Stimulated activated CD4-positive, alpha-beta T cell treated with anti-CD3 and anti-CD28 coated beads, Interleukin-15, amount 100 ng/mL, for 48 hours (primary cell): ENCODE measurements around the gene IREB2.
"Not testable (repeated sequence)": the region's sequence is repeated elsewhere in the genome, so short reads cannot be mapped to it uniquely, and the experiment has no call there.

Source experiments
- DNase-seq, 2 donors: peaks; one replicate each; pipeline ENCODE4 v3.0.0-alpha.2; 2020; ENCODE audit warnings: low read depth in 2 of 2

IREB2 gene

GRCh38 chr15:78479650-78480049 lies 41.6 kb downstream of the IREB2 start:
- DNase-seq = no peak

- no peak for DNase-seq
Observed at GRCh38 chr15:78481917-78482316, 43.9 kb downstream of the IREB2 start.

GRCh38 chr15:78492872-78493271 lies 54.9 kb downstream of the IREB2 start:
- no peak for DNase-seq

GRCh38 chr15:78501857-78502256 lies 63.8 kb downstream of the IREB2 start:
- no peak for DNase-seq

- no peak for DNase-seq
Observed at GRCh38 chr15:78502641-78503040, 64.6 kb downstream of the IREB2 start.

- peak; percentile 68 to 69 for DNase-seq
Observed at GRCh38 chr15:78506971-78507830, 69.2 kb downstream of the IREB2 start, which contains the start of gene HYKK. TSS of gene HYKK (plus strand) at chr15:78507577. CDS start at chr15:78513089, 5,512 bp downstream.

GRCh38 chr15:78507831-78508160 lies 69.8 kb downstream of the IREB2 start:
- DNase-seq = no peak

- DNase-seq = no peak
Observed at GRCh38 chr15:78508272-78508671, 70.3 kb downstream of the IREB2 start.

- DNase-seq = no peak
Observed at GRCh38 chr15:78509726-78510312, 71.8 kb downstream of the IREB2 start.

GRCh38 chr15:78520035-78520434 lies 82.0 kb downstream of the IREB2 start:
- DNase-seq = not testable (repeated sequence)

GRCh38 chr15:78524230-78524629 lies 86.2 kb downstream of the IREB2 start:
- DNase-seq = no peak

GRCh38 chr15:78527325-78527724 lies 89.3 kb downstream of the IREB2 start:
- no peak for DNase-seq

- no peak for DNase-seq
Observed at GRCh38 chr15:78533331-78533730, 95.3 kb downstream of the IREB2 start.

GRCh38 chr15:78536134-78536533 lies 98.1 kb downstream of the IREB2 start:
- DNase-seq = no peak

- DNase-seq = no peak
Observed at GRCh38 chr15:78537266-78537905, 99.4 kb downstream of the IREB2 start.

- no peak for DNase-seq
Observed at GRCh38 chr15:78538358-78538757, 100.3 kb downstream of the IREB2 start.

- DNase-seq = not testable (repeated sequence)
Observed at GRCh38 chr15:78539464-78540140, 101.6 kb downstream of the IREB2 start.

GRCh38 chr15:78540141-78540870 lies 102.3 kb downstream of the IREB2 start, which contains the start of gene PSMA4:
TSS of gene PSMA4 (plus strand) at chr15:78540444. CDS start at chr15:78541928, 1,484 bp downstream.
- peak; percentile 90 to 91 for DNase-seq

GRCh38 chr15:78540871-78541743 lies 103.1 kb downstream of the IREB2 start:
- no peak for DNase-seq

- no peak for DNase-seq
Observed at GRCh38 chr15:78541744-78542034, 103.7 kb downstream of the IREB2 start.

GRCh38 chr15:78542647-78543046 lies 104.6 kb downstream of the IREB2 start:
- no peak for DNase-seq
